Chondrocyte (in vitro differentiated cells): ENCODE measurements around the gene TSHZ2. TPM values are rescaled to one million over a fixed set of nuclear protein-coding genes. Genes with fewer than 3 reads are reported as not detected.

Source experiments
- DNase-seq: peaks from one replicate; pipeline ENCODE4 v3.0.0; 2021; ENCODE audit warnings: mixed read lengths, low spot score
- H3K27ac Mint-ChIP-seq: one replicate; pipeline ENCODE4 v1.8.0; 2021; ENCODE audit warnings: mild to moderate bottlenecking, moderate library complexity, mixed read lengths; ENCODE audit not compliant: unreplicated experiment
- H3K27me3 Mint-ChIP-seq: 2 replicates; pipeline ENCODE4 v1.8.0; 2021; ENCODE audit warnings: low read depth, mixed read lengths
- H3K36me3 Mint-ChIP-seq: 2 replicates; pipeline ENCODE4 v1.8.0; 2021; ENCODE audit warnings: low read depth, mixed read lengths
- H3K4me1 Mint-ChIP-seq: 2 replicates; pipeline ENCODE4 v1.8.0; 2021; ENCODE audit warnings: low read depth, mild to moderate bottlenecking, mixed read lengths
- H3K4me3 Mint-ChIP-seq: one replicate; pipeline ENCODE4 v1.8.0; 2021; ENCODE audit warnings: mild to moderate bottlenecking, moderate library complexity, mixed read lengths; ENCODE audit not compliant: unreplicated experiment
- H3K9me3 Mint-ChIP-seq: 2 replicates; pipeline ENCODE4 v1.8.0; 2021; ENCODE audit warnings: low read depth, mixed read lengths
- CTCF ChIP-seq: fragments of 200-600 bp; sonication (generic); IDR thresholded peaks from 2 replicates; pipeline ENCODE4 v1.5.0; 2021; ENCODE audit warnings: antibody characterized with exemption, mild to moderate bottlenecking, moderate library complexity
- total RNA-seq: library from RNA; stranded (reverse); gene quantifications from 3 replicates; pipeline ENCODE4 v1.2.1, GENCODE V29; 2021

The TSHZ2 gene
- total RNA-seq, 1 donor from 2014 or later: 0.37 TPM

GRCh38 chr20:53127027-53127426, 154.9 kb downstream of the TSHZ2 start:
- Mint-ChIP-seq H3K9me3 (no peaks in the 10 kb centered on the region), H3K36me3 (no peaks in the 10 kb centered on the region), H3K4me3 (no peak overlapping the region), H3K4me1 (no peaks in the 10 kb centered on the region), H3K27me3 (no peaks in the 10 kb centered on the region), H3K27ac (no peak overlapping the region)
- TF ChIP-seq CTCF: no peak
- DNase-seq: no peak

GRCh38 chr20:53128004-53128403, 155.8 kb downstream of the TSHZ2 start:
- Mint-ChIP-seq H3K4me1 (no peaks in the 10 kb centered on the region), H3K27me3 (peaks cover under 1% of the 10 kb centered on the region)

GRCh38 chr20:53129563-53129962, 157.4 kb downstream of the TSHZ2 start:
- no peak for DNase-seq
- TF ChIP-seq CTCF: no peak
- H3K4me3 Mint-ChIP-seq: no peak overlapping the region
- H3K9me3 Mint-ChIP-seq: no peaks in the 10 kb centered on the region
- no peaks in the 10 kb centered on the region for H3K4me1 Mint-ChIP-seq
- peaks cover 4% of the 10 kb centered on the region for H3K27me3 Mint-ChIP-seq
- H3K27ac Mint-ChIP-seq: no peak overlapping the region
- no peaks in the 10 kb centered on the region for H3K36me3 Mint-ChIP-seq

More at GRCh38 chr20:53128004-53128403, 155.8 kb downstream of the TSHZ2 start:
- H3K4me3 Mint-ChIP-seq: no peak overlapping the region
- no peak overlapping the region for H3K27ac Mint-ChIP-seq
- no peaks in the 10 kb centered on the region for H3K36me3 Mint-ChIP-seq
- DNase-seq: no peak
- TF ChIP-seq CTCF: no peak
- no peaks in the 10 kb centered on the region for H3K9me3 Mint-ChIP-seq

GRCh38 chr20:53130795-53131194, 158.6 kb downstream of the TSHZ2 start:
- Mint-ChIP-seq H3K27ac (no peak overlapping the region), H3K36me3 (no peaks in the 10 kb centered on the region), H3K9me3 (no peaks in the 10 kb centered on the region), H3K4me3 (no peak overlapping the region), H3K4me1 (no peaks in the 10 kb centered on the region), H3K27me3 (peaks cover 4% of the 10 kb centered on the region)
- TF ChIP-seq CTCF: no peak
- no peak for DNase-seq

GRCh38 chr20:53133125-53133524, 161.0 kb downstream of the TSHZ2 start:
- Mint-ChIP-seq H3K27me3 (peaks cover 7% of the 10 kb centered on the region), H3K4me1 (no peaks in the 10 kb centered on the region), H3K4me3 (no peak overlapping the region), H3K27ac (no peak overlapping the region), H3K9me3 (no peaks in the 10 kb centered on the region), H3K36me3 (no peaks in the 10 kb centered on the region)
- no peak for DNase-seq
- TF ChIP-seq CTCF: no peak
